Astrocyte (in vitro differentiated cells and primary cell): ENCODE data around the gene KSR2. TPM values are rescaled to one million over a fixed set of nuclear protein-coding genes. Genes with fewer than 3 reads are reported as not detected.

ENCODE experiments used
- DNase-seq: peaks from one replicate; pipeline ENCODE4 v3.0.0-alpha.2; 2010; ENCODE audit warnings: low read depth
- FAIRE-seq: peaks from 2 replicates; lab custom pipeline; 2011; peaks lifted over from hg19 to GRCh38; lab: Jason Lieb, UNC
- H2AFZ ChIP-seq: 2 replicates; pipeline ENCODE4 v1.6.0; 2012; ENCODE audit warnings: low read depth, low read length, inconsistent platforms
- H3K27ac ChIP-seq: 2 replicates; pipeline ENCODE4 v1.5.1; 2011; ENCODE audit warnings: low read depth, low read length, inconsistent platforms
- H3K27me3 ChIP-seq: 2 replicates; pipeline ENCODE4 v1.6.0; 2011; ENCODE audit warnings: low read length, inconsistent platforms; ENCODE audit not compliant: insufficient read depth
- H3K36me3 ChIP-seq: 2 replicates; pipeline ENCODE4 v1.5.1; 2011; ENCODE audit warnings: low read length, inconsistent platforms; ENCODE audit not compliant: insufficient read depth
- H3K4me1 ChIP-seq: 2 replicates; pipeline ENCODE4 v1.5.1; 2011; ENCODE audit warnings: low read length, inconsistent platforms; ENCODE audit not compliant: insufficient read depth
- H3K4me2 ChIP-seq: 2 replicates; pipeline ENCODE4 v1.6.0; 2012; ENCODE audit warnings: low read length, inconsistent platforms
- H3K4me3 ChIP-seq: 2 replicates; pipeline ENCODE4 v1.5.1; 2011; ENCODE audit warnings: low read depth, mild to moderate bottlenecking, low read length, inconsistent platforms; ENCODE audit not compliant: insufficient read depth
- H3K79me2 ChIP-seq: 2 replicates; pipeline ENCODE4 v1.6.0; 2012; ENCODE audit warnings: mild to moderate bottlenecking, low read length, inconsistent platforms; ENCODE audit not compliant: insufficient read depth
- H3K9ac ChIP-seq: 2 replicates; pipeline ENCODE4 v1.6.0; 2012; ENCODE audit warnings: mild to moderate bottlenecking, low read length, inconsistent platforms
- H3K9me3 ChIP-seq: 2 replicates; pipeline ENCODE4 v1.5.1; 2012; ENCODE audit warnings: low read depth, mild to moderate bottlenecking, low read length, inconsistent platforms; ENCODE audit not compliant: insufficient read depth
- H4K20me1 ChIP-seq: 2 replicates; pipeline ENCODE4 v1.6.0; 2012; ENCODE audit warnings: low read length, inconsistent platforms; ENCODE audit not compliant: insufficient read depth
- H3K27ac Mint-ChIP-seq: one replicate; pipeline ENCODE4 v1.8.0; 2021; ENCODE audit warnings: mild to moderate bottlenecking, mixed read lengths; ENCODE audit not compliant: unreplicated experiment
- H3K27me3 Mint-ChIP-seq: one replicate; pipeline ENCODE4 v1.8.0; 2021; ENCODE audit warnings: low read depth, mixed read lengths; ENCODE audit not compliant: unreplicated experiment
- H3K36me3 Mint-ChIP-seq: one replicate; pipeline ENCODE4 v1.8.0; 2021; ENCODE audit warnings: low read depth, mixed read lengths; ENCODE audit not compliant: unreplicated experiment
- H3K4me1 Mint-ChIP-seq: one replicate; pipeline ENCODE4 v1.8.0; 2021; ENCODE audit warnings: low read depth, mixed read lengths; ENCODE audit not compliant: unreplicated experiment
- H3K4me3 Mint-ChIP-seq: one replicate; pipeline ENCODE4 v1.8.0; 2021; ENCODE audit warnings: mild to moderate bottlenecking, moderate library complexity, mixed read lengths; ENCODE audit not compliant: unreplicated experiment
- H3K9me3 Mint-ChIP-seq: one replicate; pipeline ENCODE4 v1.8.0; 2021; ENCODE audit warnings: mild to moderate bottlenecking, mixed read lengths; ENCODE audit not compliant: unreplicated experiment
- CTCF ChIP-seq: IDR thresholded peaks from 2 replicates; pipeline ENCODE4 v1.5.1; 2011; ENCODE audit warnings: low read depth, mild to moderate bottlenecking, inconsistent platforms, low read length, moderate library complexity; ENCODE audit not compliant: insufficient read depth
- EZH2 ChIP-seq: IDR thresholded peaks from 2 replicates; pipeline ENCODE4 v1.6.1; 2012; ENCODE audit warnings: mild to moderate bottlenecking, low read length, inconsistent platforms; ENCODE audit not compliant: insufficient read depth
- total RNA-seq: library from RNA; stranded (reverse); gene quantifications from 2 replicates; pipeline ENCODE4 v1.2.1, GENCODE V29; 2021

The KSR2 gene
- total RNA-seq, 1 donor from 2014 or later: 0.98 TPM

- no peak for FAIRE-seq
- TF ChIP-seq EZH2 (no peak), CTCF (no peak)
- H3K27ac ChIP-seq: peak within 1 kb of the TSS; percentile 81
Observed at GRCh38 chr12:118016424-118017264, 47.9 kb upstream of the KSR2 start, which contains the start of gene RFC5. TSS of gene RFC5 (plus strand) at chr12:118016703. CDS start at chr12:118016828, 125 bp downstream.

GRCh38 chr12:118015944-118016343 lies 47.2 kb upstream of the KSR2 start:
- Mint-ChIP-seq H3K27me3 (no peaks in the 10 kb centered on the region), H3K4me1 (no peaks in the 10 kb centered on the region), H3K27ac (no peak overlapping the region), H3K4me3 (peak overlapping the region; percentile 90), H3K9me3 (no peaks in the 10 kb centered on the region), H3K36me3 (no peaks in the 10 kb centered on the region)
- H3K4me3 ChIP-seq: peak overlapping the region; percentile 83
- no peak for FAIRE-seq
- no peaks in the 10 kb centered on the region for H4K20me1 ChIP-seq
- H3K36me3 ChIP-seq: peaks cover 18% of the 10 kb centered on the region
- H3K27ac ChIP-seq: peak overlapping the region; percentile 34
- H3K9ac ChIP-seq: peak overlapping the region; percentile 94
- peaks cover 21% of the 10 kb centered on the region for H3K79me2 ChIP-seq
- no peaks in the 10 kb centered on the region for H3K27me3 ChIP-seq
- TF ChIP-seq EZH2 (no peak), CTCF (no peak)
- no peak for DNase-seq
- no peaks in the 10 kb centered on the region for H3K9me3 ChIP-seq
- H3K4me2 ChIP-seq: peak overlapping the region; percentile 87
- H2AFZ ChIP-seq: peak overlapping the region; percentile 96
- H3K4me1 ChIP-seq: peaks cover 5% of the 10 kb centered on the region

More at GRCh38 chr12:118016424-118017264, 47.9 kb upstream of the KSR2 start, which contains the start of gene RFC5:
- peak within 1 kb of the TSS; percentile 53 for H3K27ac Mint-ChIP-seq
- peak within 1 kb of the TSS; percentile 90 for H3K4me3 Mint-ChIP-seq
- Histone ChIP-seq H3K79me2 (peaks cover 21% of the 10 kb centered on the region), H3K9me3 (no peaks in the 10 kb centered on the region), H3K4me1 (peaks cover 5% of the 10 kb centered on the region), H3K27me3 (no peaks in the 10 kb centered on the region), H3K9ac (peak within 1 kb of the TSS; percentile 94), H3K4me3 (peak within 1 kb of the TSS; percentile 83), H2AFZ (peak within 1 kb of the TSS; percentile 96), H3K4me2 (peak within 1 kb of the TSS; percentile 87), H4K20me1 (no peaks in the 10 kb centered on the region), H3K36me3 (peaks cover 18% of the 10 kb centered on the region)
- H3K27me3 Mint-ChIP-seq: no peaks in the 10 kb centered on the region
- H3K36me3 Mint-ChIP-seq: no peaks in the 10 kb centered on the region
- DNase-seq: peak; percentile 84
- no peaks in the 10 kb centered on the region for H3K4me1 Mint-ChIP-seq
- H3K9me3 Mint-ChIP-seq: no peaks in the 10 kb centered on the region
